GM12878 (cell line): ENCODE data around the gene RHOG. TPM values are rescaled to one million over a fixed set of nuclear protein-coding genes. Genes with fewer than 3 reads are reported as not detected.

Source experiments
- ATAC-seq: fragments of 200-7000 bp; cut with Tn5 transposase; 3 replicates; pipeline ENCODE4 v1.9.1; 2020; ENCODE audit warnings: mild to moderate bottlenecking, moderate library complexity
- BruUV-seq: library from RNA; stranded (reverse); fragments of 400-500 nt; replicated peaks from 2 replicates; lab custom pipeline; 2021; lab: Mats Ljungman, UMichigan
- CTCF ChIA-PET: fragments of 300-600 bp; sonication (Branson Sonifier 250); formaldehyde crosslinking; extraction: SDS; loops from one replicate; lab custom pipeline; 2021; ENCODE audit warnings: inconsistent platforms; lab: Yijun Ruan, JAX
- POLR2A ChIA-PET: fragments of 350-600 bp; formaldehyde crosslinking; extraction: SDS; loops from one replicate; lab custom pipeline; 2021; ENCODE audit warnings: inconsistent platforms; lab: Charles Lee
- RAD21 ChIA-PET: fragments of 300-600 bp; sonication (Branson Sonifier 250); formaldehyde crosslinking; loops from one replicate; lab custom pipeline; 2023; ENCODE audit warnings: antibody characterized with exemption; ENCODE audit not compliant: unreplicated experiment; lab: Charles Lee
- SMC1A ChIA-PET: fragments of 300-600 bp; sonication (Branson Sonifier 250); formaldehyde crosslinking; loops from one replicate; lab custom pipeline; 2023; ENCODE audit not compliant: unreplicated experiment, uncharacterized antibody; lab: Charles Lee
- DNase-seq: peaks from one replicate; pipeline ENCODE4 v3.0.0-alpha.2; 2011; ENCODE audit warnings: low read depth, low spot score
- FAIRE-seq: peaks from 3 replicates; lab custom pipeline; 2011; peaks lifted over from hg19 to GRCh38; lab: Jason Lieb, UNC
- H2AFZ ChIP-seq: 2 replicates; pipeline ENCODE4 v1.6.0; 2011; ENCODE audit warnings: low read depth, low read length, control low read depth; ENCODE audit not compliant: control insufficient read depth
- H3K27ac ChIP-seq: 2 replicates; pipeline ENCODE4 v1.5.1; 2011; ENCODE audit warnings: control low read depth; ENCODE audit not compliant: control insufficient read depth, insufficient read depth
- H3K27me3 ChIP-seq, 2 experiments: replicated peaks in 1 of 2; 2 replicates each; pipeline versions ENCODE4 v1.6.0 to v1.6.1; 2011; ENCODE audit warnings: low read length in 1 of 2; ENCODE audit not compliant: control insufficient read depth in 2 of 2, insufficient read depth in 2 of 2
- H3K36me3 ChIP-seq, 2 experiments: 2 replicates each; pipeline ENCODE4 v1.5.1; 2011; ENCODE audit warnings: low read length in 1 of 2; ENCODE audit not compliant: control insufficient read depth in 2 of 2, insufficient read depth in 2 of 2
- H3K4me1 ChIP-seq: 2 replicates; pipeline ENCODE4 v1.6.1; 2011; ENCODE audit warnings: mild to moderate bottlenecking, low read length, moderate library complexity, mixed read lengths; ENCODE audit not compliant: control insufficient read depth, insufficient read depth
- H3K4me2 ChIP-seq: 2 replicates; pipeline ENCODE4 v1.6.0; 2011; ENCODE audit warnings: control low read depth; ENCODE audit not compliant: control insufficient read depth, insufficient read depth
- H3K4me3 ChIP-seq: fragments of 200-600 bp; sonication (generic); 2 replicates; pipeline ENCODE4 v1.5.1; 2016
- H3K79me2 ChIP-seq: 2 replicates; pipeline ENCODE4 v1.6.0; 2011; ENCODE audit warnings: low read length; ENCODE audit not compliant: control insufficient read depth, insufficient read depth
- H3K9ac ChIP-seq: 2 replicates; pipeline ENCODE4 v1.8.0; 2011; ENCODE audit warnings: low read length, control low read depth, mixed read lengths; ENCODE audit not compliant: control insufficient read depth, insufficient read depth
- H3K9me3 ChIP-seq: replicated peaks from 3 replicates; pipeline ENCODE4 v1.5.1; 2011; ENCODE audit warnings: mild to moderate bottlenecking, low read length; ENCODE audit not compliant: control insufficient read depth, insufficient read depth
- H4K20me1 ChIP-seq: 2 replicates; pipeline ENCODE4 v1.6.0; 2011; ENCODE audit not compliant: control insufficient read depth, insufficient read depth
- CBFB ChIP-seq: IDR thresholded peaks from 2 replicates; pipeline ENCODE4 v1.6.1; 2016; ENCODE audit warnings: antibody characterized with exemption, low read depth
- EED ChIP-seq: sonication (generic); IDR thresholded peaks from 2 replicates; pipeline ENCODE4 v1.6.1; 2016; ENCODE audit warnings: antibody characterized with exemption, low read depth
- PAX5 ChIP-seq: IDR thresholded peaks from 2 replicates; pipeline ENCODE4 v1.6.1; 2011; ENCODE audit warnings: low read depth, low read length, borderline replicate concordance
- SMAD5 ChIP-seq: IDR thresholded peaks from 2 replicates; pipeline ENCODE4 v1.6.1; 2016; ENCODE audit warnings: antibody characterized with exemption, low read depth
- SREBF1 ChIP-seq: IDR thresholded peaks from 2 replicates; pipeline ENCODE4 v1.6.1; 2012; ENCODE audit warnings: mild to moderate bottlenecking, low read length
- WGBS: methylation state at CpG from one replicate; pipeline ENCODE4 v1.1.6; 2016; ENCODE audit warnings: low lambda C conversion rate; ENCODE audit not compliant: insufficient replicate concordance, insufficient coverage; ENCODE audit errors: missing lambda C conversion rate; 5-methylcytosine and 5-hydroxymethylcytosine counted together
- in situ Hi-C: fragments of 300-500 bp; cut with MboI; formaldehyde crosslinking; loops from 9 replicates; pipeline ENCODE4 v1.14.3; 2018; ENCODE audit warnings: mixed read lengths
- intact Hi-C: fragments of 100-400 bp; cut with micrococcal nuclease; formaldehyde crosslinking; loops from one replicate; pipeline ENCODE4 v1.14.2; 2022; ENCODE audit not compliant: unreplicated experiment
- polyA plus RNA-seq, 11 experiments: library from polyadenylated mRNA; depleted of rRNA in 4 of 11; unstranded in 6 of 11; stranded (reverse) in 5 of 11; fragments of >200 nt; fragmentation: Nextera tagmentation in 4 of 11; fragmentation: Illumina TruSeq in 1 of 11; extraction: Ambion mirVana in 4 of 11; extraction: Trizol in 1 of 11; gene quantifications; 1 replicate in 1 of 11; 2 replicates in 10 of 11; pipeline versions ENCODE4 v1.2.1 to v1.2.3, GENCODE V29; 2011 to 2016; ENCODE audit warnings: inconsistent platforms in 2 of 11, missing spikeins in 2 of 11, low read depth in 1 of 11
- total RNA-seq, 4 experiments: library from RNA; depleted of rRNA in 3 of 4; stranded (reverse); fragments of >200 nt in 3 of 4; fragmentation: Illumina TruSeq in 1 of 4; extraction: Trizol in 1 of 4; gene quantifications; 2 replicates each; pipeline versions ENCODE4 v1.2.1 to v1.2.3, GENCODE V29; 2013 to 2021
- TF ChIP-seq, protein P1 (sequence below): IDR thresholded peaks from 2 replicates; pipeline ENCODE4 v1.6.1; 2012; ENCODE audit warnings: low read depth, low read length, improper control_type of control experiment
- TF ChIP-seq, protein P2 (sequence below): fragments of 450-650 bp; formaldehyde crosslinking; IDR thresholded peaks from 2 replicates; pipeline ENCODE4 v1.5.0; 2022; ENCODE audit warnings: mild to moderate bottlenecking, missing genetic modification characterization
- TF ChIP-seq, protein P3 (sequence below): fragments of 450-650 bp; IDR thresholded peaks from 2 replicates; pipeline ENCODE4 v1.6.1; 2017; ENCODE audit warnings: borderline replicate concordance
- TF ChIP-seq, protein P4 (sequence below): IDR thresholded peaks from 2 replicates; pipeline ENCODE4 v1.6.1; 2012; ENCODE audit warnings: improper control_type of control experiment, low read depth, low read length; ENCODE audit not compliant: insufficient replicate concordance

RHOG gene
- total and polyA plus RNA-seq, 10 of the 15 experiments (the other 5 are each of a cell fraction or from before 2014, with no cell fraction given): 16.0 to 172 (median 94.8) TPM

DNA sequence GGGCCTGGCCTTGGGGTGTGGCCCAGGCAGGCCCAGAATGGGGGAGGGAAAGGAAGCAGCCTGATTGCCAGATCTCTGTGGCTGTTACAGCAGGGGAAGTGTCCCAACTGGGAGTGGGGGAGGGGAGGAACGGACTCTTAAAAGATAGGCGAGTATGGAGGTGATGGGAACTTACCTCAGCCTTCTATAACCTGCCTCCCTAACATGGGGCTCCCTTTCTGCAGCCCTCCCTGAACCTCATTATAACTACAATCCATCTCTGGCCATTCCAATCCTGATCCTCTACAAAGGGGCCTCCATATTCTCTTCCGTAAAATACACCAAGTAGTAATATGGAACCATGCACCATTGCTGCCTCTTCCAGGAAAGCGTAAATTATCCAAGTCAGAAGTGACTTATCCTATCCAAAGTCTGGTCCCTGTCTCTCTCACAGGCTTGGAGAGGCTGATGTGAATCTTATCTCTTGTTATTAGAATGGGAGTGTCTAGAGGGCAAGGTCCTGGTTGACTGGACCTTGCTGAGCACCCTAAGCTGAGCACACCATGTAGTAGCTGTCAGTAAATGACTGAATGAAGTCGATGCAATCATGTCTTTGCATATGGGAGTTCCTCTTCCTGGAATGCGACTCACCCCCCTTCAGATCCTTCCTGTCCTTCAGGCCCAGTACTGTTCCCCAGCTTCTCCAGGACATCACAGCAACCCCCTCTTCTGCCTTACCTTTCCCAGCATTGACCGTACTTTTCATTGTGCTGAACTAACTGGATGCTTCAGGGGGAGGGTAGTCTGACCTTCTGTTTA, 5.9 kb downstream of the RHOG start:
- ChIA-PET RAD21 (interaction anchor here (0.8 to 12.7 kb wide), 4 partner anchors 9 to 238 kb away, joined by 3 to 304 read pairs (median 20); partner anchors contain the start of gene STIM1), CTCF (interaction anchor here (1.0 to 39.6 kb wide), 7 partner anchors 9 to 238 kb away, joined by 3 to 1047 read pairs (median 8); partner anchors contain the start of genes PGAP2 and STIM1), POLR2A (interaction anchor here (0.7 to 12.0 kb wide), 5 partner anchors 19 to 212 kb away, joined by 3 to 242 read pairs (median 4); partner anchors contain the start of gene STIM1), SMC1A (interaction anchor here (1.0 to 12.4 kb wide), 7 partner anchors 11 to 222 kb away, joined by 3 to 188 read pairs (median 3); partner anchors contain the start of genes PGAP2 and STIM1)
- H3K27me3 ChIP-seq: no peaks in the 10 kb centered on the region
- WGBS: 50% methylated on average over 7 of the region's 7 CpGs
- H3K79me2 ChIP-seq: peaks cover 94% of the 10 kb centered on the region
- H3K9me3 ChIP-seq: no peaks in the 10 kb centered on the region
- H4K20me1 ChIP-seq: no peaks in the 10 kb centered on the region; the same call in 1 of the 2 replicates
- H3K27ac ChIP-seq: peak overlapping the region; percentile 50
- DNase-seq (no peak), ATAC-seq (peak; percentile 2; the same call in 1 of the 3 replicates), FAIRE-seq (no peak)
- H3K4me3 ChIP-seq: peak overlapping the region; percentile 37
- H3K4me2 ChIP-seq: peak overlapping the region; percentile 32
- H3K4me1 ChIP-seq: peaks cover 41% of the 10 kb centered on the region
- H3K9ac ChIP-seq: peak overlapping the region; percentile 28; the same call in 1 of the 2 replicates
- no peak overlapping the region for H2AFZ ChIP-seq
- peaks cover 9 to 24% of the 10 kb centered on the region in 2 experiments; a peak in 3 of 4 replicates for H3K36me3 ChIP-seq
- intact Hi-C loops (no loop called here), in situ Hi-C loops (loop anchor here (25.0 kb wide), 1 partner anchor 552 kb away; the partner anchor contains the start of gene TRIM21)
- no TSS peak for BruUV-seq
- TF ChIP-seq, protein P1, sequence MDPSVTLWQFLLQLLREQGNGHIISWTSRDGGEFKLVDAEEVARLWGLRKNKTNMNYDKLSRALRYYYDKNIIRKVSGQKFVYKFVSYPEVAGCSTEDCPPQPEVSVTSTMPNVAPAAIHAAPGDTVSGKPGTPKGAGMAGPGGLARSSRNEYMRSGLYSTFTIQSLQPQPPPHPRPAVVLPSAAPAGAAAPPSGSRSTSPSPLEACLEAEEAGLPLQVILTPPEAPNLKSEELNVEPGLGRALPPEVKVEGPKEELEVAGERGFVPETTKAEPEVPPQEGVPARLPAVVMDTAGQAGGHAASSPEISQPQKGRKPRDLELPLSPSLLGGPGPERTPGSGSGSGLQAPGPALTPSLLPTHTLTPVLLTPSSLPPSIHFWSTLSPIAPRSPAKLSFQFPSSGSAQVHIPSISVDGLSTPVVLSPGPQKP: no peak
- TF ChIP-seq, protein P2, sequence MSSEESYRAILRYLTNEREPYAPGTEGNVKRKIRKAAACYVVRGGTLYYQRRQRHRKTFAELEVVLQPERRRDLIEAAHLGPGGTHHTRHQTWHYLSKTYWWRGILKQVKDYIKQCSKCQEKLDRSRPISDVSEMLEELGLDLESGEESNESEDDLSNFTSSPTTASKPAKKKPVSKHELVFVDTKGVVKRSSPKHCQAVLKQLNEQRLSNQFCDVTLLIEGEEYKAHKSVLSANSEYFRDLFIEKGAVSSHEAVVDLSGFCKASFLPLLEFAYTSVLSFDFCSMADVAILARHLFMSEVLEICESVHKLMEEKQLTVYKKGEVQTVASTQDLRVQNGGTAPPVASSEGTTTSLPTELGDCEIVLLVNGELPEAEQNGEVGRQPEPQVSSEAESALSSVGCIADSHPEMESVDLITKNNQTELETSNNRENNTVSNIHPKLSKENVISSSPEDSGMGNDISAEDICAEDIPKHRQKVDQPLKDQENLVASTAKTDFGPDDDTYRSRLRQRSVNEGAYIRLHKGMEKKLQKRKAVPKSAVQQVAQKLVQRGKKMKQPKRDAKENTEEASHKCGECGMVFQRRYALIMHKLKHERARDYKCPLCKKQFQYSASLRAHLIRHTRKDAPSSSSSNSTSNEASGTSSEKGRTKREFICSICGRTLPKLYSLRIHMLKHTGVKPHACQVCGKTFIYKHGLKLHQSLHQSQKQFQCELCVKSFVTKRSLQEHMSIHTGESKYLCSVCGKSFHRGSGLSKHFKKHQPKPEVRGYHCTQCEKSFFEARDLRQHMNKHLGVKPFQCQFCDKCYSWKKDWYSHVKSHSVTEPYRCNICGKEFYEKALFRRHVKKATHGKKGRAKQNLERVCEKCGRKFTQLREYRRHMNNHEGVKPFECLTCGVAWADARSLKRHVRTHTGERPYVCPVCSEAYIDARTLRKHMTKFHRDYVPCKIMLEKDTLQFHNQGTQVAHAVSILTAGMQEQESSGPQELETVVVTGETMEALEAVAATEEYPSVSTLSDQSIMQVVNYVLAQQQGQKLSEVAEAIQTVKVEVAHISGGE (CRISPR knock-in tag): no peak
- TF ChIP-seq CBFB: no peak
- TF ChIP-seq SREBF1: no peak
- no peak for TF ChIP-seq EED
- TF ChIP-seq PAX5: no peak
- TF ChIP-seq, protein P3, sequence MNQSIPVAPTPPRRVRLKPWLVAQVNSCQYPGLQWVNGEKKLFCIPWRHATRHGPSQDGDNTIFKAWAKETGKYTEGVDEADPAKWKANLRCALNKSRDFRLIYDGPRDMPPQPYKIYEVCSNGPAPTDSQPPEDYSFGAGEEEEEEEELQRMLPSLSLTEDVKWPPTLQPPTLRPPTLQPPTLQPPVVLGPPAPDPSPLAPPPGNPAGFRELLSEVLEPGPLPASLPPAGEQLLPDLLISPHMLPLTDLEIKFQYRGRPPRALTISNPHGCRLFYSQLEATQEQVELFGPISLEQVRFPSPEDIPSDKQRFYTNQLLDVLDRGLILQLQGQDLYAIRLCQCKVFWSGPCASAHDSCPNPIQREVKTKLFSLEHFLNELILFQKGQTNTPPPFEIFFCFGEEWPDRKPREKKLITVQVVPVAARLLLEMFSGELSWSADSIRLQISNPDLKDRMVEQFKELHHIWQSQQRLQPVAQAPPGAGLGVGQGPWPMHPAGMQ: no peak
- TF ChIP-seq, protein P4, sequence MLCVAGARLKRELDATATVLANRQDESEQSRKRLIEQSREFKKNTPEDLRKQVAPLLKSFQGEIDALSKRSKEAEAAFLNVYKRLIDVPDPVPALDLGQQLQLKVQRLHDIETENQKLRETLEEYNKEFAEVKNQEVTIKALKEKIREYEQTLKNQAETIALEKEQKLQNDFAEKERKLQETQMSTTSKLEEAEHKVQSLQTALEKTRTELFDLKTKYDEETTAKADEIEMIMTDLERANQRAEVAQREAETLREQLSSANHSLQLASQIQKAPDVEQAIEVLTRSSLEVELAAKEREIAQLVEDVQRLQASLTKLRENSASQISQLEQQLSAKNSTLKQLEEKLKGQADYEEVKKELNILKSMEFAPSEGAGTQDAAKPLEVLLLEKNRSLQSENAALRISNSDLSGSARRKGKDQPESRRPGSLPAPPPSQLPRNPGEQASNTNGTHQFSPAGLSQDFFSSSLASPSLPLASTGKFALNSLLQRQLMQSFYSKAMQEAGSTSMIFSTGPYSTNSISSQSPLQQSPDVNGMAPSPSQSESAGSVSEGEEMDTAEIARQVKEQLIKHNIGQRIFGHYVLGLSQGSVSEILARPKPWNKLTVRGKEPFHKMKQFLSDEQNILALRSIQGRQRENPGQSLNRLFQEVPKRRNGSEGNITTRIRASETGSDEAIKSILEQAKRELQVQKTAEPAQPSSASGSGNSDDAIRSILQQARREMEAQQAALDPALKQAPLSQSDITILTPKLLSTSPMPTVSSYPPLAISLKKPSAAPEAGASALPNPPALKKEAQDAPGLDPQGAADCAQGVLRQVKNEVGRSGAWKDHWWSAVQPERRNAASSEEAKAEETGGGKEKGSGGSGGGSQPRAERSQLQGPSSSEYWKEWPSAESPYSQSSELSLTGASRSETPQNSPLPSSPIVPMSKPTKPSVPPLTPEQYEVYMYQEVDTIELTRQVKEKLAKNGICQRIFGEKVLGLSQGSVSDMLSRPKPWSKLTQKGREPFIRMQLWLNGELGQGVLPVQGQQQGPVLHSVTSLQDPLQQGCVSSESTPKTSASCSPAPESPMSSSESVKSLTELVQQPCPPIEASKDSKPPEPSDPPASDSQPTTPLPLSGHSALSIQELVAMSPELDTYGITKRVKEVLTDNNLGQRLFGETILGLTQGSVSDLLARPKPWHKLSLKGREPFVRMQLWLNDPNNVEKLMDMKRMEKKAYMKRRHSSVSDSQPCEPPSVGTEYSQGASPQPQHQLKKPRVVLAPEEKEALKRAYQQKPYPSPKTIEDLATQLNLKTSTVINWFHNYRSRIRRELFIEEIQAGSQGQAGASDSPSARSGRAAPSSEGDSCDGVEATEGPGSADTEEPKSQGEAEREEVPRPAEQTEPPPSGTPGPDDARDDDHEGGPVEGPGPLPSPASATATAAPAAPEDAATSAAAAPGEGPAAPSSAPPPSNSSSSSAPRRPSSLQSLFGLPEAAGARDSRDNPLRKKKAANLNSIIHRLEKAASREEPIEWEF: no peak
- TF ChIP-seq SMAD5: no peak
